ENCODE data around the gene PCGF1.

PCGF1 gene

GRCh38 chr2:74507145-74507925 lies at the start of gene PCGF1:
Gene PCGF1, minus strand, starts transcription at chr2:74507695. Its CDS starts 27 bp downstream, at chr2:74507668.
- no peaks in the 10 kb centered on the region for H3K9me3 ChIP-seq
- DNase-seq (ENCODE audit: low spot score in 2 of 2): peak; percentile 96 to 99
- H3K36me3 ChIP-seq (replicated peaks): peaks cover 14% of the 10 kb centered on the region
- peak within 1 kb of the TSS; percentile 99 for H3K4me3 ChIP-seq
- peaks cover 4% of the 10 kb centered on the region for H3K4me1 ChIP-seq
- in situ Hi-C loops (cut with MboI; ENCODE audit: low sequenced_read_pairs): no loop called here
- H3K27me3 ChIP-seq (ENCODE audit: low read depth): no peaks in the 10 kb centered on the region

DNA sequence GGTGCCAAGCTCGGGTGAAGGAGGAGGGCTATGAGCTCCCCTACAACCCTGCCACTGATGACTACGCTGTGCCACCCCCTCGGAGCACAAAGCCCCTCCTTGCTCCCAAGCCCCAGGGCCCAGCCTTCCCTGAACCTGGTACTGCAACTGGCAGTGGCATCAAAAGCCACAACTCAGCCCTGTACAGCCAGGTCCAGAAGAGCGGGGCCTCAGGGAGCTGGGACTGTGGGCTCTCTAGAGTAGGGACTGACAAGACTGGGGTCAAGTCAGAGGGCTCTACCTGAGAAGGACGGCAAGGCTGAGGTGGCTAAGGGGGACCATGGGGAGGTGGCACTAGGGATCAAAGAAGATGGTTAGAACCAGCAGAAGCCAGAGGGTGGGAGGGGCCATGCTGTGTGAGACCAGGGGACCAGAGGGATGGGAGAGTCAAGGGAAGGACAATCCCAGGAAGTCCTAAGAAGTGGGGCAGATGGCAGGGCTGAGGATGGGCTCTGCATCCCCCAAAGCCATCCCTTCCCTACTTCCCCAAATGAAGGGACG lies 49.4 kb upstream of the PCGF1 start:
- no peak for DNase-seq (ENCODE audit: low spot score in 2 of 2)
- in situ Hi-C loops (cut with MboI; ENCODE audit: low sequenced_read_pairs): no loop called here
- no peaks in the 10 kb centered on the region for H3K9me3 ChIP-seq
- H3K4me1 ChIP-seq: peaks cover 11% of the 10 kb centered on the region
- peaks cover 9% of the 10 kb centered on the region; the same call in 1 of the 2 replicates for H3K27me3 ChIP-seq (ENCODE audit: low read depth)
- 0 out of 2 replicates have a peak, but pooled peaks cover 3% of the 10 kb centered on the region for H3K36me3 ChIP-seq (replicated peaks)
- no peak overlapping the region for H3K4me3 ChIP-seq

DNA sequence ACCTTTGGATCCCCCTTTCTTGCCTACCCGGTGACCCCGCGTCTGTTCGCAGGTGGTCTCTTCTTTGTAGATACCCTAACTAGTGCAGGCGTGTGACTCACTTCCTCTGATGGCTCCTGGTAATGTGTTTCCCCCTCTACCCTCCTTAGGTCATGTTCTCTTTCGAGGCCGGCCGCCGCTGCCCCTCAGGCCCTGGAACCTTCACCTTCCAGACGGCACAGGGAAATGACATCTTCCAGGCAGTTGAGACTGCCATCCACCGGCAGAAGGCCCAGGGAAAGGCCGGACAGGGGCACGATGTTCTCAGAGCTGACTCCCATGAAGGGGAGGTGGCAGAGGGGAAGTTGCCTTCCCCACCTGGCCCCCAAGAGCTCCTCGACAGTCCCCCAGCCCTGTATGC lies 48.7 kb upstream of the PCGF1 start:
- H3K9me3 ChIP-seq: no peaks in the 10 kb centered on the region
- no peak for DNase-seq (ENCODE audit: low spot score in 2 of 2)
- in situ Hi-C loops (cut with MboI; ENCODE audit: low sequenced_read_pairs): no loop called here
- H3K4me3 ChIP-seq: no peak overlapping the region
- H3K36me3 ChIP-seq (replicated peaks): 0 out of 2 replicates have a peak, but pooled peaks cover 3% of the 10 kb centered on the region
- H3K27me3 ChIP-seq (ENCODE audit: low read depth): peaks cover 3% of the 10 kb centered on the region; the same call in 1 of the 2 replicates
- H3K4me1 ChIP-seq: peaks cover 11% of the 10 kb centered on the region

DNA sequence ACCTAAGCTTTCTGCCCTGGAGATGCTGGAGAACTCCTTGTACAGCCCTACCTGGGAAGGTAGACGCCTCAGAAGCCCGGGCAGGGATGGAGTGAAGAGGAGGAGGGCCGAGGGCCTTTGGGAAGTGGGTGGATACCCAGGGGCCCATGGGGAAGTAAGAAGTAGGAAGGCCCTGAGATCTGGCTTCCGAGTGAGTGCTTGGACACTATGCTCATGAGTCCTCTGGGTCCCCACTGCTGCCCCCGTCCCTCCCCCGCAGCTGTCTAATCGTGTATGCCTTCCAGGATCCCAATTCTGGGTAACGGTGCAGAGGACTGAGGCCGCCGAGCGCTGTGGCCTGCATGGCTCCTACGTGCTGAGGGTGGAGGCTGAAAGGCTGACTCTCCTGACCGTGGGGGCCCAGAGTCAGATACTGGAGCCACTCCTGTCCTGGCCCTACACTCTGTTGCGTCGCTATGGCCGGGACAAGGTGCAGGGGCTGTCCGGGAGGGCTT lies 48.2 kb upstream of the PCGF1 start:
- DNase-seq (ENCODE audit: low spot score in 2 of 2): no peak
- Histone ChIP-seq H3K27me3 (ENCODE audit: low read depth) (0 out of 2 replicates have a peak, but pooled peaks cover 2% of the 10 kb centered on the region), H3K4me3 (peak overlapping the region; percentile 89), H3K9me3 (no peaks in the 10 kb centered on the region), H3K4me1 (peaks cover 11% of the 10 kb centered on the region), H3K36me3 (replicated peaks) (0 out of 2 replicates have a peak, but pooled peaks cover 3% of the 10 kb centered on the region)
- in situ Hi-C loops (cut with MboI; ENCODE audit: low sequenced_read_pairs): no loop called here

GRCh38 chr2:74554820-74555531 lies 47.5 kb upstream of the PCGF1 start:
- H3K9me3 ChIP-seq: no peaks in the 10 kb centered on the region
- peak overlapping the region; percentile 89 for H3K4me3 ChIP-seq
- in situ Hi-C loops (cut with MboI; ENCODE audit: low sequenced_read_pairs): no loop called here
- H3K27me3 ChIP-seq (ENCODE audit: low read depth): no peaks in the 10 kb centered on the region
- H3K36me3 ChIP-seq (replicated peaks): 0 out of 2 replicates have a peak, but pooled peaks cover 3% of the 10 kb centered on the region
- peaks cover 18% of the 10 kb centered on the region for H3K4me1 ChIP-seq
- peak; percentile 59 to 76 for DNase-seq (ENCODE audit: low spot score in 2 of 2)

DNA sequence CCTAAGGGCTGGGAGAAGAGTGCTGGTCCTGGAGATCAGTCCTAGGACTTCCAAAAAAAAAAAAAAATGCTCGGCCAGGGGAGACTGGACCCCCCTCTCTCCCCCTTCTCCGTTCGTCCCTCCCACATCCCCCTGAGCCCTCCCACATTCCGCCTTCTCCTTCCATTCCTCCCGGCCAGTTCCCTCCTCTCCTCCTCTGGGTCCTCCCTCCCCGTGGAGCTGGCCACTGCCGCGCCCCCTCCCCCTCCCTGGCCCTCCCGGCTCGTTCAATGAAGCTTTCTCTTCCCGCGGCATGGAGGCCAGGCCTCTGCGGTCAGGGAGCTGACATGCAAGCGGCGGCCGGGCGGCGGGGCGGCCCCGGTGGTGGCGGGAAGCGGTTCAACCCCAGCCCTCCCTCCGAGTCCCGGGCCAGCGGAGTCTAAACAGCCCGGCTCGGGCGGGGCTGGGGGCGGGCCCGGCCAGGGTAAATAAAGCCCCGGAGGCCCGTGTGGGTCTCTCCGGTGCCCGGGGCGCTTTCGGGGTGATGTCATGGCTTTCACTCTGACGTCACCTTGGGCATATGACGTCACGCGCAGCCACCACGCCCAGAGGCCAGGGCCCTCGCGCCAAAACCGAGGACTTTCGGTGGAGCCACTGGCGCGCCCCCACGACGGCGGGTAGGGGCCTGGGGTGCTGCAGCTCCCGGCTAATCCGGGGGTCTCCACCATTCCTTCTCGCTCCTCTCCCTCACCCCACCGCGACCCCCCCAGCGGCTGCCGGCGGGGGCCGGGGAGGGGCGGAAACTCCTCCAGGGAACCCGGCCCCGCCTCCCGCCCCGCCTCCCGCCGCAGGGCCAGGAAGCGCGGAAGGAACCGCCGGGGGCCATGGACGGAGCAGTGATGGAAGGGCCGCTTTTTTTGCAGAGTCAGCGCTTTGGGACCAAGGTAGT lies 46.7 kb upstream of the PCGF1 start, which contains the start of the genes DOK1 and LOXL3:
Gene DOK1 (plus strand): TSS at position 829 of the 928 bp plus-strand sequence. CDS start 35 bp downstream, at position 864.
Gene LOXL3 (minus strand): TSS at position 51 of the 928 bp plus-strand sequence. CDS start 1,308 bp downstream, outside the sequence.
- H3K36me3 ChIP-seq (replicated peaks): 0 out of 2 replicates have a peak, but pooled peaks cover 3% of the 10 kb centered on the region
- peak; percentile 77 to 91 for DNase-seq (ENCODE audit: low spot score in 2 of 2)
- in situ Hi-C loops (cut with MboI; ENCODE audit: low sequenced_read_pairs): no loop called here

GRCh38 chr2:74552914-74553811 lies 45.7 kb upstream of the PCGF1 start:
- Histone ChIP-seq H3K4me3 (peak overlapping the region; percentile 89), H3K27me3 (ENCODE audit: low read depth) (no peaks in the 10 kb centered on the region), H3K9me3 (no peaks in the 10 kb centered on the region), H3K4me1 (peaks cover 24% of the 10 kb centered on the region), H3K36me3 (replicated peaks) (0 out of 2 replicates have a peak, but pooled peaks cover 3% of the 10 kb centered on the region)
- in situ Hi-C loops (cut with MboI; ENCODE audit: low sequenced_read_pairs): no loop called here
- peak in 1 of 2 experiments; percentile 45 for DNase-seq (ENCODE audit: low spot score in 2 of 2)

More for the DNA sequence above, 46.7 kb upstream of the PCGF1 start, which contains the start of the genes DOK1 and LOXL3:
- Histone ChIP-seq H3K4me3 (peak within 1 kb of the TSS; percentile 89), H3K9me3 (no peaks in the 10 kb centered on the region), H3K4me1 (peaks cover 22% of the 10 kb centered on the region), H3K27me3 (ENCODE audit: low read depth) (no peaks in the 10 kb centered on the region)

DNA sequence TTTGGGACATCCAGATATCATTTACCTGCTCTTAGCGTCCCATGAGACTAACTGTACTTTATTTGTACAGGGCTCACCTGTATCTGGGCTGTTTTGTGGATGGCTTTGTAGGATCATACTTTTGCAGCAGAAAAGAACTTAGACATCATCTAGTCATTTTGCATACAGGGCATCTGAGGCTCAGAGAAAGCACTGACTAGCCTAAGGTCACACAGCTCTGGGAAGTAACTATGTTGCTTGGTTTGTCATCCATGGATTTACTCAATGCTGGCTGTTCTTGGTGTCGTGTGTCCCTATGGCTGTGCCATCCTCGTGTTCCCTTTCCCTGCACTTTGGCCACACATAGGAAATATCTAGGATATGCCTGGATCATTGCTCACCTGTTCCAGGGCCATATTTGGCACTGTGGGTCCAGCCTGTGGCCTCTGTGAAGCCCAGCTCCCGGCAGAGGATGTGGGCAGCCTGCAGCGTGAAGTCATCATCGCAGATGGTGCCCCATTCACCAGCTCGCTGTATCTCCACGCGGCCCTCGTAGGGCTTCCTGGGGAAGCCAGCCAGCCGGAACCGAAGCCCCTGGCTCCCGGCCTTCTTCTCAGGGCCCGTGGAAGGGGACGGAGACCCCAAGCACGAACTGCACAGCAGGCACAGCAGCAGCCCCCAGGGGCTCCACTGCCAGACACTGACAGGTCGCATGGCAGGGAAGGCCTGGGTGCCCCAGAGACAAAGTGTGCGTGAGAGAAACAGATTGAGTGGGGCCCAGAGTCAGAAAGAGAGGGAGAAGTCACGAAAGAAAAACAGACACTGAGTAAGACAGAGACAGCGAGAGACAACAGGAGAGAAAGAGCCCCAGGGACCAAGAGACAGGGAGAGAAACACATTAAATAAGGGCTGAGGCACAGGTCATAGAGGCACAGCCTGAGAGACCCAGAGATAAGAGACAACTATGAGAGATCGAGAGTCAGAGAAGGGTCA lies 44.7 kb upstream of the PCGF1 start:
- Histone ChIP-seq H3K9me3 (no peaks in the 10 kb centered on the region), H3K4me1 (peaks cover 24% of the 10 kb centered on the region), H3K4me3 (no peak overlapping the region), H3K36me3 (replicated peaks) (0 out of 2 replicates have a peak, but pooled peaks cover 3% of the 10 kb centered on the region), H3K27me3 (ENCODE audit: low read depth) (no peaks in the 10 kb centered on the region)
- DNase-seq (ENCODE audit: low spot score in 2 of 2): no peak
- in situ Hi-C loops (cut with MboI; ENCODE audit: low sequenced_read_pairs): no loop called here

DNA sequence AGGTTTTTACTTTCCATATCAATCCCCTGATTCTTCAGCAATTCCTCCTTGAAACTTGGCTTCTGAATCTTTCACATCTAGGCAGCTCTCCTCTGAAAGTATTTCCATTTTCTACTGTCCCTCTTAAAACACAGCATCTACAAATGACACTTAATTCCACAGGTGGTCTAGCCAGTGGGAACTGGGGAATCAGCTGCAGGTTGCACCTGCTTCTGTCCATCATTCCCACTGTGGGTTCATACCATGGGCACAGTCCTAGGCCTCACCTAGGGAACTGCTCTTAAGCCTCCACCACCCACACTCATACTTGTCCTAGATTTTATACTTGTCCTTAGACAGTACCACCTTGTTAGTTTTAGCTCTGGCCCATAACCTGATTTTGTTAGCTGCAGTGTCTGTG lies 44.0 kb upstream of the PCGF1 start:
- Histone ChIP-seq H3K36me3 (replicated peaks) (0 out of 2 replicates have a peak, but pooled peaks cover 1% of the 10 kb centered on the region), H3K9me3 (no peaks in the 10 kb centered on the region), H3K4me3 (no peak overlapping the region), H3K4me1 (peaks cover 24% of the 10 kb centered on the region), H3K27me3 (ENCODE audit: low read depth) (no peaks in the 10 kb centered on the region)
- DNase-seq (ENCODE audit: low spot score in 2 of 2): no peak
- in situ Hi-C loops (cut with MboI; ENCODE audit: low sequenced_read_pairs): no loop called here

DNA sequence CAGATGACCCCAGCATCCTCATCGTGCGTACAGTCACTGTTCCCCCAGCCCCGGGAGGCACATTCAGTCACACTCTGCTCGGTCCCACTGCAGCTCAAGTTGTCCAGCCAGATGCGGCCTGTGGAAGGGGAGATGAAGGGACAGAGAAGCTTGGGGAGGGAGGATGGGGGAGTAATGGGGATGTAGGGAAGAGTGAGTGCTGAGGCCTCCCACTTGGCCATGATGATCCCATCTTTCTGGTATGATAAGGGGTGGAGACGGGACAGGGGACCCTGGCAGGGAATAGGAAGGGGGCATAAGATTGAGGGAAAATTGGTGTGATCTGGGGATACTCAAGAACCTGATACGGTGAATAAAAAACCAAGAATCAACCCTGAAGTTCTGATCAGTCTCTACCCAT lies 42.7 kb upstream of the PCGF1 start:
- peak overlapping the region; percentile 45 for H3K4me3 ChIP-seq
- in situ Hi-C loops (cut with MboI; ENCODE audit: low sequenced_read_pairs): no loop called here

More for the DNA sequence above, 42.7 kb upstream of the PCGF1 start:
- H3K36me3 ChIP-seq (replicated peaks): no peaks in the 10 kb centered on the region
- DNase-seq (ENCODE audit: low spot score in 2 of 2): no peak
- H3K9me3 ChIP-seq: no peaks in the 10 kb centered on the region
- no peaks in the 10 kb centered on the region for H3K27me3 ChIP-seq (ENCODE audit: low read depth)
- H3K4me1 ChIP-seq: peaks cover 24% of the 10 kb centered on the region

Measured in HAP-1 (cell line).